Fibroblast of lung (primary cell): Measurements from ENCODE around the gene TMEM205. TPM values are rescaled to one million over a fixed set of nuclear protein-coding genes. Genes with fewer than 3 reads are reported as not detected.

Experiments
- DNase-seq, 2 donors: peaks; one replicate each; pipeline versions ENCODE4 v3.0.0 to v3.0.0-alpha.2; 2010; ENCODE audit warnings: low read depth in 2 of 2
- H2AFZ ChIP-seq: 2 replicates; pipeline ENCODE4 v1.5.1; 2012; ENCODE audit warnings: low read length, control low read depth, inconsistent platforms
- H3K27ac ChIP-seq: 2 replicates; pipeline ENCODE4 v1.5.1; 2011; ENCODE audit warnings: low read length, control low read depth; ENCODE audit not compliant: insufficient read depth
- H3K27me3 ChIP-seq: 2 replicates; pipeline ENCODE4 v1.5.1; 2011; ENCODE audit warnings: mild to moderate bottlenecking, low read length; ENCODE audit not compliant: control insufficient read depth, insufficient read depth
- H3K36me3 ChIP-seq: 2 replicates; pipeline ENCODE4 v1.5.1; 2011; ENCODE audit warnings: low read length; ENCODE audit not compliant: control insufficient read depth, insufficient read depth
- H3K4me1 ChIP-seq: 2 replicates; pipeline ENCODE4 v1.5.1; 2011; ENCODE audit warnings: low read length; ENCODE audit not compliant: control insufficient read depth, insufficient read depth; ENCODE audit errors: extremely low read depth
- H3K4me2 ChIP-seq: 2 replicates; pipeline ENCODE4 v1.5.1; 2011; ENCODE audit warnings: low read length, control low read depth; ENCODE audit not compliant: insufficient read depth; ENCODE audit errors: extremely low read depth
- H3K4me3 ChIP-seq, 4 experiments: fragments of 200-600 bp in 1 of 4; sonication (generic) in 1 of 4; replicated peaks in 1 of 4; 2 replicates each; pipeline ENCODE4 v1.5.1; 2011 to 2016; ENCODE audit warnings: low read length in 4 of 4, low read depth in 3 of 4, mild to moderate bottlenecking in 3 of 4, control low read depth in 2 of 4, inconsistent platforms in 1 of 4, mixed read lengths in 1 of 4; ENCODE audit not compliant: insufficient read depth in 1 of 4; ENCODE audit errors: control extremely low read depth in 1 of 4
- H3K79me2 ChIP-seq: 2 replicates; pipeline ENCODE4 v1.5.1; 2012; ENCODE audit warnings: mild to moderate bottlenecking, low read length, inconsistent platforms; ENCODE audit not compliant: control insufficient read depth, insufficient read depth
- H3K9ac ChIP-seq: 2 replicates; pipeline ENCODE4 v1.5.1; 2011; ENCODE audit warnings: mild to moderate bottlenecking, low read length, control low read depth; ENCODE audit not compliant: insufficient read depth
- H3K9me3 ChIP-seq: 2 replicates; pipeline ENCODE4 v1.5.1; 2012; ENCODE audit warnings: low read depth, low read length; ENCODE audit not compliant: control insufficient read depth, insufficient read depth
- H4K20me1 ChIP-seq: 2 replicates; pipeline ENCODE4 v1.5.1; 2011; ENCODE audit warnings: low read length; ENCODE audit not compliant: control insufficient read depth, insufficient read depth; ENCODE audit errors: extremely low read depth
- EZH2 ChIP-seq: IDR thresholded peaks from 2 replicates; pipeline ENCODE4 v1.5.1; 2012; ENCODE audit warnings: low read length, control low read depth, mild to moderate bottlenecking; ENCODE audit errors: missing control alignments
- polyA plus RNA-seq, 2 donors: library from polyadenylated mRNA; depleted of rRNA in 1 of 2; stranded (reverse) in 1 of 2; unstranded in 1 of 2; fragments of >200 nt; gene quantifications; 2 replicates each; pipeline ENCODE4 v1.2.1, GENCODE V29; 2011 to 2012; ENCODE audit warnings: missing spikeins in 1 of 2
- total RNA-seq: library from RNA; depleted of rRNA; stranded (reverse); fragments of >200 nt; gene quantifications from 2 replicates; pipeline ENCODE4 v1.2.1, GENCODE V29; 2014
- TF ChIP-seq, protein P1 (sequence below), 2 donors: IDR thresholded peaks in 1 of 2; conservative IDR thresholded peaks in 1 of 2; 1 replicate in 1 of 2; 2 replicates in 1 of 2; pipeline ENCODE4 v1.5.1; 2011 to 2012; ENCODE audit warnings: low read length in 2 of 2, control low read depth in 1 of 2, inconsistent platforms in 1 of 2, low read depth in 1 of 2, mild to moderate bottlenecking in 1 of 2

Gene TMEM205
- total and polyA plus RNA-seq, 2 donors (not counting 1 experiment from before 2014, with no cell fraction given), result 54.7 to 68.4 TPM

DNA sequence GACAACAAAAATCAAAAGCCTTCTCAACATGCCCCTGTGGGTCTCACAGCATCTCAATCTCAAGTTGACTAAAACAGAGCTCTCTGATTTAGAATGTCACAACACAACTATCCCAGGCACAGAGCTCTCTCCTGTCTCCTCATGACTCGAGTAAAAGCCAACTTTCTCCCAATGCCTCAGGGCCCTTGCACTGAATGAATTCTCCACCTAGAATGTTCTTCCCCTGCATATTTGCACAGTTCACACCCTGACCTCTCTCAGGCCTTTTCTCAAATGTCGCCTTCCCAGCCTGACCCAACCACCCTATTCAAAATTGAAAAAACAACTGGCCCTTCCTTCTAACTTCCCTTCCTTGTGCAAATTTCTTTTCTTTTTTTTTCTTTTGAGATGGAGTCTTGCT is 24.7 kb upstream of the TMEM205 start:
- TF ChIP-seq, protein P1, sequence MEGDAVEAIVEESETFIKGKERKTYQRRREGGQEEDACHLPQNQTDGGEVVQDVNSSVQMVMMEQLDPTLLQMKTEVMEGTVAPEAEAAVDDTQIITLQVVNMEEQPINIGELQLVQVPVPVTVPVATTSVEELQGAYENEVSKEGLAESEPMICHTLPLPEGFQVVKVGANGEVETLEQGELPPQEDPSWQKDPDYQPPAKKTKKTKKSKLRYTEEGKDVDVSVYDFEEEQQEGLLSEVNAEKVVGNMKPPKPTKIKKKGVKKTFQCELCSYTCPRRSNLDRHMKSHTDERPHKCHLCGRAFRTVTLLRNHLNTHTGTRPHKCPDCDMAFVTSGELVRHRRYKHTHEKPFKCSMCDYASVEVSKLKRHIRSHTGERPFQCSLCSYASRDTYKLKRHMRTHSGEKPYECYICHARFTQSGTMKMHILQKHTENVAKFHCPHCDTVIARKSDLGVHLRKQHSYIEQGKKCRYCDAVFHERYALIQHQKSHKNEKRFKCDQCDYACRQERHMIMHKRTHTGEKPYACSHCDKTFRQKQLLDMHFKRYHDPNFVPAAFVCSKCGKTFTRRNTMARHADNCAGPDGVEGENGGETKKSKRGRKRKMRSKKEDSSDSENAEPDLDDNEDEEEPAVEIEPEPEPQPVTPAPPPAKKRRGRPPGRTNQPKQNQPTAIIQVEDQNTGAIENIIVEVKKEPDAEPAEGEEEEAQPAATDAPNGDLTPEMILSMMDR (conservative IDR thresholded peaks at IDR 0.05 in 1 of 2, IDR thresholded peaks at IDR 0.05 in 1 of 2; ENCODE audit: low read depth in 1 of 2, low read length in 2 of 2), result no peak
- TF ChIP-seq EZH2, result no peak
- peaks cover 4% of the 10 kb centered on the region for H3K4me1 ChIP-seq
- H3K4me2 ChIP-seq, result no peak overlapping the region
- H3K27me3 ChIP-seq, result no peaks in the 10 kb centered on the region
- no peaks in the 10 kb centered on the region for H3K9me3 ChIP-seq
- H3K4me3 ChIP-seq, result no peak overlapping the region
- H4K20me1 ChIP-seq, result no peaks in the 10 kb centered on the region
- no peak overlapping the region for H2AFZ ChIP-seq
- H3K79me2 ChIP-seq, result peaks cover 1% of the 10 kb centered on the region
- DNase-seq, result no peak
- no peak overlapping the region for H3K9ac ChIP-seq
- no peaks in the 10 kb centered on the region for H3K36me3 ChIP-seq
- no peak overlapping the region for H3K27ac ChIP-seq

DNA sequence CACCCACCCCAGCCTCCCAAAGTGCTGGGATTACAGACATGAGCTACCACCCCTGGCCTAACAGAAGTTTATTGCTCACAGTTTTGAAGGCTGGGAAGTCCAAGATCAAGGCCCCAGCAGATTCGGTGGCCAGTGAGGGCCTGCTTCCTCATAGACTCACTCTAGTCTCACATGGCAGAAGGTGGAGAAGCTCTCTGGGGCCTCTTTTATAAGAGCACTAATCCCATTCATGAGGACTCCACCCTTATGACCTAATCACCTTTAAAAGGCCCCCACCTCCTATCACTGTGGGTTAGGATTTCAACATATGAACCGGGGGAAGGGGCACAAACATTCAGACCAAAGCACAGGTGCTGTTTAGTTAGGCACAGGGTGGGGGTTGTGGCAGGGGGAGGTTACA is 21.5 kb upstream of the TMEM205 start:
- H3K36me3 ChIP-seq, result no peaks in the 10 kb centered on the region
- no peak overlapping the region for H3K27ac ChIP-seq
- no peaks in the 10 kb centered on the region for H3K79me2 ChIP-seq
- H3K9ac ChIP-seq, result no peak overlapping the region
- no peak for DNase-seq
- H4K20me1 ChIP-seq, result no peaks in the 10 kb centered on the region
- no peak overlapping the region for H2AFZ ChIP-seq
- no peaks in the 10 kb centered on the region for H3K9me3 ChIP-seq
- no peaks in the 10 kb centered on the region for H3K4me1 ChIP-seq
- H3K4me3 ChIP-seq, result no peak overlapping the region
- H3K27me3 ChIP-seq, result no peaks in the 10 kb centered on the region
- TF ChIP-seq, protein P1 (conservative IDR thresholded peaks at IDR 0.05 in 1 of 2, IDR thresholded peaks at IDR 0.05 in 1 of 2; ENCODE audit: low read depth in 1 of 2, low read length in 2 of 2), result no peak
- TF ChIP-seq EZH2, result no peak
- H3K4me2 ChIP-seq, result no peak overlapping the region

GRCh38 chr19:11365557-11366117 is 19.6 kb upstream of the TMEM205 start:
- no peak for TF ChIP-seq EZH2
- TF ChIP-seq, protein P1 (conservative IDR thresholded peaks at IDR 0.05 in 1 of 2, IDR thresholded peaks at IDR 0.05 in 1 of 2; ENCODE audit: low read depth in 1 of 2, low read length in 2 of 2), result no peak
- no peaks in the 10 kb centered on the region for H3K9me3 ChIP-seq
- DNase-seq, result no peak

More at GRCh38 chr19:11365557-11366117, 19.6 kb upstream of the TMEM205 start:
- no peak overlapping the region for H3K4me3 ChIP-seq
- H4K20me1 ChIP-seq, result no peaks in the 10 kb centered on the region
- H2AFZ ChIP-seq, result no peak overlapping the region
- H3K27me3 ChIP-seq, result no peaks in the 10 kb centered on the region
- H3K9ac ChIP-seq, result no peak overlapping the region
- no peaks in the 10 kb centered on the region for H3K4me1 ChIP-seq
- no peak overlapping the region for H3K4me2 ChIP-seq
- no peak overlapping the region for H3K27ac ChIP-seq
- H3K79me2 ChIP-seq, result no peaks in the 10 kb centered on the region
- H3K36me3 ChIP-seq, result peaks cover 8% of the 10 kb centered on the region
